HCT116 (cell line): ENCODE data around the gene BCL2L13. TPM values are rescaled to one million over a fixed set of nuclear protein-coding genes. Genes with fewer than 3 reads are reported as not detected.

Experiments used
- ATAC-seq: fragments of 200-7000 bp; cut with Tn5 transposase; 2 replicates; pipeline ENCODE4 v1.9.1; 2020; ENCODE audit warnings: mild to moderate bottlenecking, moderate library complexity
- BruUV-seq: library from RNA; stranded (reverse); fragments of 400-500 nt; replicated peaks from 2 replicates; lab custom pipeline; 2021; lab: Mats Ljungman, UMichigan
- CTCF ChIA-PET: fragments of 300-600 bp; sonication (Branson Sonifier 250); formaldehyde crosslinking; loops from one replicate; lab custom pipeline; 2021; ENCODE audit warnings: antibody characterized with exemption; lab: Charles Lee
- POLR2A ChIA-PET: fragments of 300-600, 350-600 bp; sonication (Branson Sonifier 250); formaldehyde crosslinking; loops from one replicate; lab custom pipeline; 2021; ENCODE audit warnings: antibody characterized with exemption; lab: Charles Lee
- RAD21 ChIA-PET, 2 experiments: fragments of 300-600 bp; sonication (Branson Sonifier 250); formaldehyde crosslinking; loops; one replicate each; lab custom pipeline; 2023; ENCODE audit warnings: low total read pairs in 2 of 2; ENCODE audit not compliant: uncharacterized antibody in 2 of 2, unreplicated experiment in 2 of 2, low non-redundant PET in 1 of 2; lab: Charles Lee
- DNase-seq: peaks from one replicate; pipeline ENCODE4 v3.0.0-alpha.2; 2010; ENCODE audit warnings: low read depth, low spot score
- H2AFZ ChIP-seq: fragments of 200-600 bp; shearing (Covaris generic), sonication (generic); 2 replicates; pipeline ENCODE4 v1.6.1; 2017; ENCODE audit warnings: low read depth, mixed run types, mixed read lengths, antibody characterized with exemption, low read length; ENCODE audit not compliant: poor library complexity, severe bottlenecking
- H3K27ac ChIP-seq: 2 replicates; pipeline ENCODE4 v1.5.1; 2012; ENCODE audit warnings: low read depth, low read length
- H3K27me3 ChIP-seq: fragments of 200-600 bp; sonication (generic); 2 replicates; pipeline ENCODE4 v1.6.1; 2016; ENCODE audit warnings: mixed run types, low read length, mixed read lengths; ENCODE audit not compliant: insufficient read depth
- H3K36me3 ChIP-seq, 2 experiments: fragments of 200-500 bp in 1 of 2; fragments of 200-600 bp in 1 of 2; sonication (Bioruptor generic) in 1 of 2; sonication (generic) in 1 of 2; 2 replicates each; pipeline versions ENCODE4 v1.5.1 to v1.6.1; 2014 to 2016; ENCODE audit warnings: low read length in 2 of 2, inconsistent platforms in 1 of 2, mixed read lengths in 1 of 2, mixed run types in 1 of 2; ENCODE audit not compliant: insufficient read depth in 2 of 2, control insufficient read depth in 1 of 2
- H3K4me1 ChIP-seq, 2 experiments: fragments of 200-600 bp in 1 of 2; sonication (generic) in 1 of 2; 2 replicates each; pipeline versions ENCODE4 v1.5.1 to v1.6.1; 2012 to 2017; ENCODE audit warnings: low read length in 2 of 2, inconsistent platforms in 1 of 2, mild to moderate bottlenecking in 1 of 2, mixed read lengths in 1 of 2, mixed run types in 1 of 2, moderate library complexity in 1 of 2; ENCODE audit not compliant: insufficient read depth in 2 of 2, control insufficient read depth in 1 of 2
- H3K4me2 ChIP-seq: fragments of 200-600 bp; sonication (generic); 2 replicates; pipeline ENCODE4 v1.6.1; 2017; ENCODE audit warnings: mixed run types, low read length, mixed read lengths
- H3K4me3 ChIP-seq, 2 experiments: fragments of 200-600 bp in 1 of 2; sonication (generic) in 1 of 2; replicated peaks in 1 of 2; 2 replicates each; pipeline ENCODE4 v1.5.1; 2011 to 2016; ENCODE audit warnings: low read length in 2 of 2, control low read depth in 1 of 2, low read depth in 1 of 2, mild to moderate bottlenecking in 1 of 2, mixed read lengths in 1 of 2, mixed run types in 1 of 2
- H3K79me2 ChIP-seq: fragments of 200-600 bp; sonication (generic); 2 replicates; pipeline ENCODE4 v1.6.1; 2017; ENCODE audit warnings: mild to moderate bottlenecking, mixed run types, low read length, moderate library complexity, mixed read lengths; ENCODE audit not compliant: insufficient read depth
- H3K9ac ChIP-seq: fragments of 200-600 bp; sonication (generic); 2 replicates; pipeline ENCODE4 v1.6.1; 2016; ENCODE audit warnings: low read length, mixed read lengths
- H3K9me2 ChIP-seq: fragments of 200-600 bp; sonication (generic), shearing (Covaris generic); 2 replicates; pipeline ENCODE4 v1.6.1; 2017; ENCODE audit warnings: mixed run types, mild to moderate bottlenecking, moderate library complexity; ENCODE audit not compliant: insufficient read depth
- H3K9me3 ChIP-seq, 2 experiments: fragments of 200-500 bp in 1 of 2; fragments of 200-600 bp in 1 of 2; sonication (Bioruptor generic) in 1 of 2; sonication (generic) in 1 of 2; 2 replicates each; pipeline ENCODE4 v1.6.1; 2014 to 2017; ENCODE audit warnings: low read length in 2 of 2, mixed read lengths in 2 of 2, inconsistent platforms in 1 of 2, low read depth in 1 of 2, mild to moderate bottlenecking in 1 of 2, mixed run types in 1 of 2, moderate library complexity in 1 of 2; ENCODE audit not compliant: control insufficient read depth in 1 of 2, insufficient read depth in 1 of 2
- H4K20me1 ChIP-seq: fragments of 200-600 bp; sonication (generic), shearing (Covaris generic); 2 replicates; pipeline ENCODE4 v1.6.1; 2017; ENCODE audit warnings: mixed run types, mild to moderate bottlenecking, moderate library complexity; ENCODE audit not compliant: insufficient read depth
- ATF3 ChIP-seq: IDR thresholded peaks from 2 replicates; pipeline ENCODE4 v1.6.1; 2012
- CBX3 ChIP-seq: IDR thresholded peaks from 2 replicates; pipeline ENCODE4 v1.6.1; 2012; ENCODE audit warnings: low read depth
- CEBPB ChIP-seq: IDR thresholded peaks from 2 replicates; pipeline ENCODE4 v1.6.1; 2012; ENCODE audit warnings: low read depth
- CTCF ChIP-seq, 3 experiments: fragments of 200-600 bp in 1 of 3; sonication (generic) in 1 of 3; IDR thresholded peaks in 2 of 3; conservative IDR thresholded peaks in 1 of 3; 2 replicates each; pipeline ENCODE4 v1.5.1; 2012 to 2017; ENCODE audit warnings: low read depth in 2 of 3, low read length in 2 of 3, antibody characterized with exemption in 1 of 3, borderline replicate concordance in 1 of 3, control low read depth in 1 of 3, mild to moderate bottlenecking in 1 of 3, mixed read lengths in 1 of 3, mixed run types in 1 of 3, moderate library complexity in 1 of 3; ENCODE audit not compliant: insufficient read depth in 1 of 3
- EGR1 ChIP-seq: IDR thresholded peaks from 2 replicates; pipeline ENCODE4 v1.6.1; 2012; ENCODE audit warnings: low read depth
- ELF1 ChIP-seq: IDR thresholded peaks from 2 replicates; pipeline ENCODE4 v1.6.1; 2012; ENCODE audit warnings: low read depth, borderline replicate concordance
- EZH2 ChIP-seq: fragments of 200-600 bp; sonication (generic); IDR thresholded peaks from 2 replicates; pipeline ENCODE4 v1.6.1; 2017; ENCODE audit warnings: antibody characterized with exemption, mixed run types
- EZH2phosphoT487 ChIP-seq: fragments of 200-600 bp; IDR thresholded peaks from 2 replicates; pipeline ENCODE4 v1.6.1; 2018; ENCODE audit warnings: antibody characterized with exemption, borderline replicate concordance
- FOSL1 ChIP-seq: IDR thresholded peaks from 2 replicates; pipeline ENCODE4 v1.6.1; 2012; ENCODE audit warnings: low read depth
- JUND ChIP-seq: IDR thresholded peaks from 2 replicates; pipeline ENCODE4 v1.6.1; 2012
- POLR2AphosphoS5 ChIP-seq: IDR thresholded peaks from 2 replicates; pipeline ENCODE4 v1.6.1; 2011; ENCODE audit warnings: mild to moderate bottlenecking, low read depth, low read length, moderate library complexity
- SIN3A ChIP-seq: IDR thresholded peaks from 2 replicates; pipeline ENCODE4 v1.6.1; 2012; ENCODE audit warnings: low read depth
- SP1 ChIP-seq: IDR thresholded peaks from 2 replicates; pipeline ENCODE4 v1.6.1; 2012; ENCODE audit warnings: low read depth
- YY1 ChIP-seq: IDR thresholded peaks from 2 replicates; pipeline ENCODE4 v1.6.1; 2011; ENCODE audit warnings: low read length, low read depth, moderate library complexity, mild to moderate bottlenecking; ENCODE audit not compliant: insufficient replicate concordance; ENCODE audit errors: extremely low read depth
- ZBTB33 ChIP-seq: IDR thresholded peaks from 2 replicates; pipeline ENCODE4 v1.6.1; 2011; ENCODE audit warnings: mild to moderate bottlenecking, low read length, moderate library complexity; ENCODE audit not compliant: insufficient replicate concordance; ENCODE audit errors: extremely low read depth
- ZFX ChIP-seq: fragments of 450-650 bp; IDR thresholded peaks from 2 replicates; pipeline ENCODE4 v1.6.1; 2017
- ZNF274 ChIP-seq: fragments of 200-500 bp; sonication (Bioruptor generic); IDR thresholded peaks from 2 replicates; pipeline ENCODE4 v1.6.1; 2014; ENCODE audit warnings: mild to moderate bottlenecking, low read depth, low read length, inconsistent platforms
- intact Hi-C: fragments of 100-400 bp; cut with micrococcal nuclease; formaldehyde crosslinking; loops from 2 replicates; pipeline ENCODE4 v1.10.0; 2022
- total RNA-seq: library from RNA; stranded (reverse); gene quantifications from one replicate; pipeline ENCODE4 v1.2.1, GENCODE V29; 2021; ENCODE audit not compliant: unreplicated experiment
- TF ChIP-seq, protein P1 (sequence below): IDR thresholded peaks from 2 replicates; pipeline ENCODE4 v1.6.1; 2012; ENCODE audit warnings: low read depth

Gene BCL2L13
- total RNA-seq, 1 experiment from 2014 or later, result 38.6 TPM

- Histone ChIP-seq H3K9me2 (no peaks in the 10 kb centered on the region), H3K4me3 (no peak overlapping the region), H3K4me1 (peaks cover 0 to 10% of the 10 kb centered on the region in 2 experiments; a peak in 1 of 4 replicates), H3K27ac (no peak overlapping the region), H3K9me3 (no peaks in the 10 kb centered on the region), H3K9ac (no peak overlapping the region), H3K27me3 (no peaks in the 10 kb centered on the region), H3K79me2 (peaks cover 7% of the 10 kb centered on the region; the same call in 1 of the 2 replicates), H3K36me3 (no peaks in the 10 kb centered on the region; a peak in 1 of 4 replicates), H4K20me1 (no peaks in the 10 kb centered on the region), H3K4me2 (no peak overlapping the region), H2AFZ (no peak overlapping the region)
- ChIA-PET RAD21 (no interaction called here), POLR2A (no interaction called here), CTCF (interaction anchor here (1.1 kb wide), 1 partner anchor 35 kb away, joined by 3 read pairs; no protein-coding TSS in a partner anchor)
- no peak for DNase-seq
- ATAC-seq, result no peak
- BruUV-seq, result no TSS peak
- intact Hi-C loops, result no loop called here
- TF ChIP-seq EGR1 (no peak), ZBTB33 (no peak), SP1 (no peak), EZH2phosphoT487 (no peak), POLR2AphosphoS5 (no peak), ZFX (no peak), ATF3 (no peak), EZH2 (no peak), CBX3 (no peak), CEBPB (no peak), CTCF (IDR thresholded peaks at IDR 0.05 in 2 of 3, conservative IDR thresholded peaks at IDR 0.05 in 1 of 3; ENCODE audit: borderline replicate concordance in 1 of 3, insufficient read depth in 1 of 3, low read depth in 2 of 3, low read length in 2 of 3) (no peak), JUND (no peak), ELF1 (no peak), SIN3A (no peak), FOSL1 (no peak), ZNF274 (no peak), YY1 (no peak)
- TF ChIP-seq, protein P1, sequence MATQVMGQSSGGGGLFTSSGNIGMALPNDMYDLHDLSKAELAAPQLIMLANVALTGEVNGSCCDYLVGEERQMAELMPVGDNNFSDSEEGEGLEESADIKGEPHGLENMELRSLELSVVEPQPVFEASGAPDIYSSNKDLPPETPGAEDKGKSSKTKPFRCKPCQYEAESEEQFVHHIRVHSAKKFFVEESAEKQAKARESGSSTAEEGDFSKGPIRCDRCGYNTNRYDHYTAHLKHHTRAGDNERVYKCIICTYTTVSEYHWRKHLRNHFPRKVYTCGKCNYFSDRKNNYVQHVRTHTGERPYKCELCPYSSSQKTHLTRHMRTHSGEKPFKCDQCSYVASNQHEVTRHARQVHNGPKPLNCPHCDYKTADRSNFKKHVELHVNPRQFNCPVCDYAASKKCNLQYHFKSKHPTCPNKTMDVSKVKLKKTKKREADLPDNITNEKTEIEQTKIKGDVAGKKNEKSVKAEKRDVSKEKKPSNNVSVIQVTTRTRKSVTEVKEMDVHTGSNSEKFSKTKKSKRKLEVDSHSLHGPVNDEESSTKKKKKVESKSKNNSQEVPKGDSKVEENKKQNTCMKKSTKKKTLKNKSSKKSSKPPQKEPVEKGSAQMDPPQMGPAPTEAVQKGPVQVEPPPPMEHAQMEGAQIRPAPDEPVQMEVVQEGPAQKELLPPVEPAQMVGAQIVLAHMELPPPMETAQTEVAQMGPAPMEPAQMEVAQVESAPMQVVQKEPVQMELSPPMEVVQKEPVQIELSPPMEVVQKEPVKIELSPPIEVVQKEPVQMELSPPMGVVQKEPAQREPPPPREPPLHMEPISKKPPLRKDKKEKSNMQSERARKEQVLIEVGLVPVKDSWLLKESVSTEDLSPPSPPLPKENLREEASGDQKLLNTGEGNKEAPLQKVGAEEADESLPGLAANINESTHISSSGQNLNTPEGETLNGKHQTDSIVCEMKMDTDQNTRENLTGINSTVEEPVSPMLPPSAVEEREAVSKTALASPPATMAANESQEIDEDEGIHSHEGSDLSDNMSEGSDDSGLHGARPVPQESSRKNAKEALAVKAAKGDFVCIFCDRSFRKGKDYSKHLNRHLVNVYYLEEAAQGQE, result no peak
Measured at GRCh38 chr22:17749605-17750395, 111.2 kb downstream of the BCL2L13 start.
